GM19240 (cell line): ENCODE data around the gene TALDO1.

Experiments
- DNase-seq: peaks from one replicate; pipeline ENCODE4 v3.0.0; 2011; ENCODE audit warnings: low spot score; ENCODE audit not compliant: insufficient read length

TALDO1 gene

GRCh38 chr11:747158-748006 is at the start of gene TALDO1:
TSS of gene TALDO1 (plus strand) at chr11:747464. CDS start at chr11:747482, 18 bp downstream.
- DNase-seq = peak; percentile 94

- DNase-seq = no peak
These were observed 49.4 kb upstream of the TALDO1 start for GRCh38 chr11:697811-698311.

GRCh38 chr11:698493-699115 is 48.7 kb upstream of the TALDO1 start:
- no peak for DNase-seq

GRCh38 chr11:699116-699508 is 48.2 kb upstream of the TALDO1 start:
- DNase-seq = no peak

- no peak for DNase-seq
These were observed 47.5 kb upstream of the TALDO1 start for GRCh38 chr11:699753-700152.

GRCh38 chr11:701741-702461 is 45.4 kb upstream of the TALDO1 start:
- no peak for DNase-seq

- no peak for DNase-seq
These were observed 44.5 kb upstream of the TALDO1 start for GRCh38 chr11:702462-703461.

- no peak for DNase-seq
These were observed 43.8 kb upstream of the TALDO1 start for GRCh38 chr11:703506-703905.

GRCh38 chr11:704228-704674 is 43.0 kb upstream of the TALDO1 start:
- no peak for DNase-seq

- no peak for DNase-seq
These were observed 42.3 kb upstream of the TALDO1 start for GRCh38 chr11:704781-705645.

- no peak for DNase-seq
These were observed 41.4 kb upstream of the TALDO1 start, which contains the start of gene EPS8L2 for GRCh38 chr11:705646-706438. TSS of gene EPS8L2 (plus strand) at chr11:706231. CDS start at chr11:709408, 3,177 bp downstream.

GRCh38 chr11:706439-706956 is 40.8 kb upstream of the TALDO1 start:
- DNase-seq = no peak

GRCh38 chr11:706957-707816 is 40.1 kb upstream of the TALDO1 start:
- no peak for DNase-seq

GRCh38 chr11:707817-708420 is 39.3 kb upstream of the TALDO1 start:
- no peak for DNase-seq

GRCh38 chr11:708511-708910 is 38.8 kb upstream of the TALDO1 start:
- DNase-seq = no peak

- DNase-seq = no peak
These were observed 37.9 kb upstream of the TALDO1 start for GRCh38 chr11:709109-709997.
